Tongue (tissue), 2 donors: ENCODE results near the gene HSFX3. TPM values are rescaled to one million over a fixed set of nuclear protein-coding genes. Genes with fewer than 3 reads are reported as not detected.
A peak's percentile ranks its signal among the peaks of the same experiment; 100 is the strongest.
"Not testable (repeated sequence)": the region's sequence is repeated elsewhere in the genome, so short reads cannot be mapped to it uniquely, and the experiment has no call there.

Experiments used
- DNase-seq: peaks from one replicate; pipeline ENCODE4 v3.0.0-alpha.2; 2015
- total RNA-seq: library from RNA; depleted of rRNA; stranded (reverse); fragments of >200 nt; gene quantifications from one replicate; pipeline ENCODE4 v1.2.3, GENCODE V29; 2014

The HSFX3 gene
- total RNA-seq, 1 donor from 2014 or later = not detected

DNA sequence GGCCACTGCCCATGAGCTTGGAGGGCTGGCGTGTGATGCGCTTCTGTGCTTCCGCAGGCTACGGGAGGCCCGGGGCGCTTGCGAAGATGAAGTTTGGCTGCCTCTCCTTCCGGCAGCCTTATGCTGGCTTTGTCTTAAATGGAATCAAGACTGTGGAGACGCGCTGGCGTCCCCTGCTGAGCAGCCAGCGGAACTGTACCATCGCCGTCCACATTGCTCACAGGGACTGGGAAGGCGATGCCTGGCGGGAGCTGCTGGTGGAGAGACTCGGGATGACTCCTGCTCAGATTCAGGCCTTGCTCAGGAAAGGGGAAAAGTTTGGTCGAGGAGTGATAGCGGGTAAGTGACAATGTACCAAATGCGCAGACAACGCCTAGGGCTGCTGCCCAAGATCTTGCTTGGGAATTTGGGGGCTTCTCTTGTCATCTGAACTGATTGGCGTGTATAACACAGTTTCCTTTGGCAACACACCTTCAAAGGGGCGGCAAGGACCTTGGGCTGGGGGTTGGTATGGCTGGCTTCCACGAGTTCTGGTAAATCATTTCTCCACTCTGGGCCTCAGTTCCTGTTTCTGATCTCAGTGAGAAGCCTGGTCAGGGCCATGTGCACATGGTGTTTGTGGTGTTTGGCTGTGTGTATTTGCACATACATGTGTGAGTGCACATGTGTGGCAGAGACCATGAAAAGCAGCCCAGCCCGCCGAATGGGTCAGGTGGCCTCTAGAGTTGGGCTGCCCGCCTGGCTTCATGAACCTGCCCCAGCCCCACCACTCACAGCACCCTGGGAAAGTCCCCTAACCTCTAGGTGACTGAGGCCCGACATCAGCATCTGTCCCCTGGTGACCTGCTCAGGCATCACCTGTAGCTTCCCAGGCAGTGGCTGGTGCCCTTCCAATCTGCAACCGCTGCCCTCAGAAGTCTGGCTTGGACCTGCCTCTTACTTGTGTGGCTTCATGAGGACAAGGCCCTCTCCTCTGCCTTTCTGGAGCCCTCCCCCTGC, 3.9 kb downstream of the HSFX3 start:
- not testable (repeated sequence) for DNase-seq

DNA sequence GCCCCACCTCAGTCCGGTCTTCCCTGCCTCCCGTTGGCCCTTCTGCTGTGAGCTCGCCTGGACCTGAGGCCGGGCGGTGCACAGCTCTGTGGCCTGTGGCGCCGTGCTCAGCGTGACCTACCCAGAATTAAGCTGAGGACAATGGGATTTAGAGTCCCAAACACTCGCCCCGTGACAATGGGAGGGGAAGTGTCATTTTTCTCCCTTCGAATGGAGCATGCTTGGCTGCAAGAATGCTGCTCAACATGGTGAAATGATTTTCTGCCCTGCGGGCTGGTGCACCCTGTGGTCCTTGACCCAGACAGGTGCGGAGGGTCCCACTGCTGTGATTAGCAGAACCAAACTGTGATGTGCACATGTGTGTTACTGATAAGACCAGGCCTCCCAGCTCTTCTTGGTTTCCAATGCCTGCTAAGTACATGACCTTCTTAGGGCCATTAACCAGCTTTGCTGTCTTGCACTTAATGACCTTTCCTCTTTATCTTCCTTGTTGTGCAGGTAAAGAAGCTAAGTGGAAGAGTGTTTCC, 8.1 kb downstream of the HSFX3 start:
- DNase-seq = peak; percentile 12

- DNase-seq = peak; percentile 95
These were observed 8.9 kb downstream of the HSFX3 start, which contains the start of gene EOLA1 for GRCh38 chrX:149540621-149541520. TSS of gene EOLA1 (plus strand) at chrX:149541012. CDS start at chrX:149545631, 4,619 bp downstream.

DNA sequence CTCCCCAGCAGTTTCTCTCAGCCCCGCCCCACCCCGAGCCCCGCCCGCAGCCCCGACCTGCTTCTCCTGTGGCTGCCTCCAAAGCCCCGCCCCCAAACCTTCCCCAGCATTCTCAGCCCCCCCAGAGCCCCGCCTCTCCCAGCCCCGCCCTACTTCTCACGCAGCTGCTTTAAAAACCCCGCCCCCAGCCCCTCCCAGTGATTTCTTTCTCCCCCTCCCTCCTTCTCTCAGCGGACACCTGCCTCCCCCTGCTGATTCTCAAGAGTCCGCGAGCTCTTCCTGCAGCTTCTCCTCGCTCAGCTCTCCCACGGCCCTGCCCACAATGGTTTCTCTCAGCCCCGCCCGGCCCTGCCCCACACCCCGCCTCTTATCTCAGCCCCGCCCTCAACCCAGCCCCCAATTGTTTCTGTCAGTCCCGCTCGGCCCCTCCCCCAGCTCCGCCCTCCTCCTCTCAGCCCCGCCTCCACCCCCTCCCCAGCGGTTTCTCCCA, 9.5 kb downstream of the HSFX3 start:
- DNase-seq = peak; percentile 97

DNA sequence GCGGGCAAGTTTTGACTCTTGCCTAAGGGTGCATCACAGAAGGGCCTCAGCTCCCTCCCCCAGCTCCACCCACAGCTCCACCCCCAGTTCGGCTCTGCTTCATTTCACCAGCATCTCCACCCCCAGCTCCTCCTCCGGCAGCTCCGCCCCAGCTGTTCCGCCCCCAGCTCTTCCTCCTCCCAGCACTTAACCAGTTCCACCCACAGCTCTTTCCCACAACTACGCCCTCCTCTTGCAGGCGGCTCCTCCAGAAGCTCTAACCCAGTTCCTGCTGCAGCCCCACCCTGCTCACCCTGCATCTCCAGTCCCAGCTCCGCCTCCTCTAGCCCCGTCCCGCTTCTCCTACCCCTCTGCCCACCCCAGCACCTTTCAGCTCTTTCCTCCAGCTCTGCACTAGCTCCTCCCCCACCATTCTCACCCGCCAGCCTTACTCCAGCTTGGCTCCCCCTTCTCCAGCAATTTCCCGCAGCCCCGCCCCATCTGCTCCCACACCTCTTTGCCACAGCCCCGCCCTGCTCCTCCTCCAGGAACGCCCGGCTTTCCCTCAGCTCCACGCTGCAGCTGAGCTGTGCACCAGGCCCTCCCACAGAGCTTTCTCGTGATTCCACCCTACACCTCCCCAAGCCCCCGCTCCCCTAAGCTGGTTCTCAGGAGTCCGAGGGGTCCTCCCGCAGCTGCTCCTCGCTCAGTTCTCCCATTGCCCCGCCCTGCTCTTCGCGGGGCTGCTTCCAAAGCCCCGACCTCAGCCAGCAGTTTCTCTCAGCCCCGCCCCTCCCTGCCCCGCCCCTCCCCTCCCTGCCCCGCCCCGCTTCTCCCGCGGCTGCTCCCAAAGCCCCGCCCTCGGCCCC, 10.2 kb downstream of the HSFX3 start:
- DNase-seq = peak; percentile 95

- DNase-seq = not testable (repeated sequence)
These were observed 12.2 kb downstream of the HSFX3 start for GRCh38 chrX:149537474-149537873.

DNA sequence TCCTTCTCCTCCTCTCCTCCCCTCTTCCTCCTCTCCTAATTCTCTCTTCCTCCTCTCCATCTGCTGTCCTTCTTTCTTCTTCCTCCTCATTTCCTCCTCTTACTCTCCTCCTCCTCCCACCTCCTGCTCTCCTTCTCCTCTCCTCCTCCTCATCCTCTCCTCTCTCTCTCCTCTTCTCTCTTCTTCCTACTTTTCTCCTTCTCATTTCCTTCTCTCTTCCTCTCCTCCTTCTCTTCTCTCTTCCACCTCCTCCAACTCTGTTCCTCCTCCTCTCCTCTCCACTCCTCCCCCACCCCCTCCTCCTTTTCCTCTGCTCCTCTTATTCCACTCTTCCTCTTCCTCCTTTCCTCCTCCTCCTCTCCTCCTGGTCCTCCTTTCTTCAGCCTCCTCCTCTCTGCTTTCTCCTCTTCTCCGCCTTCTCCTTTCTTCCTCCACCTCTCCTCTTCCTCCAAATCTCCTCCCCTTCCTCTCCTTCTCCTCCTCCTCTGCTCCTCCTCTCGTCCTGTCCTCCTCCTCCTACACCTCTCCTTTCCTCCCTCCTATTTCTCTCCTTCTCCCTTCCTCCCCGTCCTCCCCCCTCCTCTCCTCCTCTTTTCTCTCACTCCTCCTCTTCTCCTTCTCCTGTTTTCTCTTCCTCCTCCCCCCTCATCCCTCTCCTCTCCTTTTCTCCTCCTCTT, 14.7 kb downstream of the HSFX3 start:
- DNase-seq = not testable (repeated sequence)

- DNase-seq = not testable (repeated sequence)
These were observed 15.7 kb downstream of the HSFX3 start for GRCh38 chrX:149533999-149534398.

DNA sequence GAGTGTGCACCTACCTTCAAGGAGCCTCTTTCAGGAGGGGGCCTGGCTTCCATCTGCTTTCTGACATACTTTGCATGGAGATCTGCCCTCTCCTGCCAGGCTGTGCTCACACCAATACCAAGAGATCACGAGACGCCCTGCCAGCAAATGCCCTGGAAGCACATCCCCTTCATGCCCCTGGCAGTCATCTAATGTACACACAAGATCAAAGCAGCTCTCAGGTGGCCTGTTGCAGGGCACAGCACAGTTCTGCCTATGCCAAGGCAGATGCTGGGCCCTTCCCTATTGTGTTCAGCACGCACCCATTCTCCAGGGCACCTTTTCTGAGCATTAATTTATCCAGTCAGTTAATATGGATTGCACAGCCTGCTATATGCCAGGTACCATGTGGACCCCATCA, 16.9 kb downstream of the HSFX3 start:
- DNase-seq = not testable (repeated sequence)

DNA sequence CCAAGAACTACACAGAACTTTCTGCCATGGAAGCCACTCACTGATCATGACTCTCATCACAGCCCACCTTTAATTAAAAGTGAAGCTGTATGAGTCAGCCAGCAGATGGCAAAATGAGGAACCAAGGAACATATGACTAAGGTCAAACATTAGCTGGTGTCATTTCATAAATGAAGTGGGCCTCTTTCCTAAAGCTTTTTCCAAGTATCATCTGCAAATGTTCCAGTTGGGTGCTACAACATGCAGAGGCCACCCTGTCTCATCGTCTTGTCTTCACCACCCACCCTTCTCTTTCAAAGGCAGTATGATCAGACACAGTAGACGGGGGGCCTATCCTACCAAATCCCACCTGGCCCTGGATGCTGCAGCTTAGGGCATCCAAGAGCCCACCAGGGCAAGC, 18.1 kb downstream of the HSFX3 start:
- no peak for DNase-seq

GRCh38 chrX:149528381-149528780, 21.3 kb downstream of the HSFX3 start:
- DNase-seq = no peak

- DNase-seq = peak; percentile 33
These were observed 22.0 kb downstream of the HSFX3 start for GRCh38 chrX:149527705-149528104.

DNA sequence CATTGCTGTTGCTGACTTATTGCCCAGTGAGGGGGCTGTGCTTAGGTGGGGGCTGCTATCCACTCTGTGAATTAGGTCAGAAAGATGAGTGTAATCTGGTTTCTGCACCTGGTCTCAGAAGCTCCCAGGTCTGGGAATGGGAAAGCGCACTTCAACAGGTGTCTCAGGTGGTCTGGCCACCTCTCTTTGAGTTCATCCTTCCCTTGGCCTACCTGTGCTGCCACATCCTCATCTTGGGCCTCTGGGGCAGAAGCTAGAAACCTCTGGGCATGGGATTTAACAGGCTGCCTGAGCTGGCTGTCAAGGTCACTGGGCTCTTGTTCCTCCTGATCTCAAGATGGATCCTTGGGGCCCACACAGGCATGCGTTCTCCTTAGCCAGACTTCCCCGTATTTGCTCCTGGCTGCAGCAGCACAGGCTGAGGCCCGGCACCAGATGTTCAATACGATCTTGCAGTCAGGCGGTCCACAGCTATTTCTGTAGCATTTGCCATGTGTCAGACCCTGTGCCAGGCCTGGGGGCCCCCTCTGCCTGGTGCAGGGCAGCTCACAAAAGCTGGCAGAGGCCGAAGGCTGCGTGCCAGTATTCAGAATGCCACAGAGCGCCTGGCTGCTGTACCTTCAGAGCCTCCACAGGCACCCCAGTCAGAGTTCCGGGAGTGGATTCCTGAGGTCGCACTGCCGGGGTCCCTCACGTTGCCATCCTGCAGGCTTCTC, 23.2 kb downstream of the HSFX3 start:
- not testable (repeated sequence) for DNase-seq

DNA sequence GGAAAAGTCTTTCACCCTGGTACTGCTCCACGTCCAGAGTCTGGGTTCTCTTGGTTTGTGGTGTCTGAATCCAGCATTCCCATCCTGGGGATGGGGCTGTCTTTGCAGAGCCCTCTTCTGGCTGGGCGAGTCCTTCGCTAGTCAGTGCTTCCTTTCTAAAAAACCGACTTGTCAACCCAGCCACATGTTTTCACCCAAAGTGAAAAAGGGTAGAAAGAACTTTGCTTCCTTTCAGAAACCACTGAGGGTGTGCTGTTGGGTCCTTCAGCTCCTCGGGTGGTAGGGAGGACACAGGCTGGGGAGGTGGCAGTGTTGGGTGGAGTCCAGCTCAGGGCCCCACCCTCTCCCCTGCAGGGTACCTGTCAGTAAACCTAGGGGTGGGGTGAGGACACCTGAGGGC, 23.8 kb downstream of the HSFX3 start:
- DNase-seq = not testable (repeated sequence)

GRCh38 chrX:149525389-149525788, 24.3 kb downstream of the HSFX3 start:
- DNase-seq = peak; percentile 41

DNA sequence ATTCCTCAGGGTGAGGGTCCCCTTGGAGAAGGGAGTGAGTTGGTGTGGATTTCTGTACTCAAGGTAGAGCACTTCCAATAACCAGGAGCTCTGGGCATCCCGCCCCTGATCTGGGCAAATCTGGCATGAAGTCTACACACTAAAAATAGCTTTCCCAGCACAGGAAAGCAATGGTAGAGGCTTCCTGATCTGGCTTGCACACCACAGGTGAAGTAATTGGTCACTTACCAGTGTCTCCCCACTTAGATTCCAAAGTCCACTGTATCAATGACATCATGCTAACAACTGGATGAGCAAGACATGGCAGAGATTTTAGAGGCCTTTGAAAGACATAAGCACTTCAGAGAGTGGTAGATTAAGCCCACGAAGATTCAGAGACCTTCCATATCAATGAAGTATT, 26.8 kb downstream of the HSFX3 start:
- DNase-seq = no peak

GRCh38 chrX:149521438-149521837, 28.3 kb downstream of the HSFX3 start:
- no peak for DNase-seq

DNA sequence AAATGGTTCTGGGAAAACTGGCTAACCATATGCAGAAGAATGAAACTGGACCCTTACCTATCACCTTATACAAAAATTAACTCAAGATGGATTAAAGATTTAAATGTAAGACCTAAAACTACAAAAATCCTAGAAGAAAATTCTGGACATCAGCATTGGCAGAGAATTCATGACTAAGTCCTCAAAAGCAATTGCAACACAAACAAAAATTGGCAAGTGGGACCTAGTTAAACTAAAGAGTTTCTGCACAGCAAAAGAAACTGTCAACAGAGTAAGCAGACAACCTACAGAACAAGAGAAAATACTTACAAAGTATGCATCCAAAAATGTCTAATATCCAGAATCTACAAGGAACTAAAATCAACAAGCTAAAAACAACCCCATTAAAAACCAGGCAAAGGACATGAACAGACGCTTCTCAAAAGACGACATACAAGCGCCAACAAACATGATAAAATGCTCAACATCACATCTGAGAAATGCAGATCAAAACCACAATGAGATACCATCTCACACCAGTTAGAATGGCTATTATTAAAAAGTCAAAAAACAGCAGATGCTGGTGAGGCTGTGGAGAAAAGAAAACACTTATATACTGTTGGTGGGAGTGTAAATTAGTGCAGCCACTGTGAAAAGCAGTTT, 29.0 kb downstream of the HSFX3 start:
- DNase-seq = not testable (repeated sequence)

- DNase-seq = no peak
These were observed 31.5 kb downstream of the HSFX3 start for GRCh38 chrX:149518236-149518635.
